Measurements from ENCODE around the gene EXPH5. TPM values are rescaled to one million over a fixed set of nuclear protein-coding genes. Genes with fewer than 3 reads are reported as not detected.

Gene EXPH5
- total and polyA plus RNA-seq, 9 of the 15 experiments (the other 6 are each of a cell fraction or from before 2014, with no cell fraction given), result 1.3 to 8.5 (median 4.8) TPM

DNA sequence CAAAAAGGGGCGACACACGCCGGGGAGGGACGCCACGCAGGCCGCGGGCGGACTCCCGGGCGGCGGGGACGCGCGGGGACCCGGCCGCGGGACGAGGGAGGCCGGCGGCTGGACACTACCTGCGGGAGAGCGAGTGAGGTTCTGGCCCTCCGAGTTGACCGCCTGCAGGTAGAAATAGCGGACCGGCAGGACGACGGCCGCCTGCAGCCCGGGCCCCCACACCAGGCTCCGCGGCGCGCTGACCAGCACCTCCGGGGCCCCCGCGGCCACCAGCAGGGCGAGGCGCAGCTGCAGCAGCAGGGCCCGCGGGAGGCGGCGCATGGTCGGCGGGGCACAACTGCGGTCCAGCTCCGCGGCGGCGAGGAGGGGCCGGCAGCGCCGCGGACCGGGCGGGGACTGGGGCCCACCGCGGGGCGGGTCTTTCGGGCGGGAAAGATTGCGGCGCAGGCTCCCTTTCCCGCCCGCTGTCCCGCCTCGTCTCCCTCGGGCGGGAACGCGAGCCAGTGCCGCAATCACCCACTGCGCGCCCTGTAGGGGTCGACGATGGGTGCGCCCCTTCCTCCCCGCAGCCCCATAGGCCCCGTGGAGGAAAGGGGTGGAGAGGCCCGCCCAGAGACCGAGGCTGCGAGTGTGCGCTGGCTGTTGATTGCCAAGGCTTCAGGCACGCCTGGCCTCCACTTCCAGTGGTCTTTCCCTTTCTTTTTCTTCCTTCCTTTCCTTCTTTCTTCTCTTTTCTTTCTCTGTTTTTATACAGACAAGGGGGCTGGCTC is 95.3 kb downstream of the EXPH5 start, which contains the start of gene POGLUT3 (continued):
- peak in 1 of 3 experiments; percentile 66; a peak in 1 of 6 replicates for TF ChIP-seq ZBTB11 (CRISPR knock-in tag; IDR thresholded peaks at IDR 0.05)
- no peak for TF ChIP-seq RBM34 (IDR thresholded peaks at IDR 0.05; ENCODE audit: borderline replicate concordance, insufficient read depth, low read length)
- TF ChIP-seq ZNF217 (CRISPR knock-in tag; IDR thresholded peaks at IDR 0.05), result 0 out of 2 replicates have a peak, but pooled peaks have one; percentile 85
- no peak for TF ChIP-seq ZNF75A (CRISPR knock-in tag; IDR thresholded peaks at IDR 0.05)
- 0 out of 2 replicates have a peak, but pooled peaks have one; percentile 34 for TF ChIP-seq SMARCE1 (IDR thresholded peaks at IDR 0.05)
- TF ChIP-seq NFATC3 (IDR thresholded peaks at IDR 0.05), result no peak
- no peak; the same call in 1 of the 2 replicates for TF ChIP-seq ILF3 (IDR thresholded peaks at IDR 0.05; ENCODE audit: borderline replicate concordance)
- no peak for TF ChIP-seq CHD1 (IDR thresholded peaks at IDR 0.05; ENCODE audit: low read length)
- no peak for TF ChIP-seq POLR3G (IDR thresholded peaks at IDR 0.05; ENCODE audit: extremely low read depth, insufficient read length, insufficient replicate concordance)
- no peak for TF ChIP-seq STAT5A (IDR thresholded peaks at IDR 0.05; ENCODE audit: borderline replicate concordance, low read length)
- no peak for TF ChIP-seq BRF2 (IDR thresholded peaks at IDR 0.05; ENCODE audit: borderline replicate concordance, insufficient read depth, insufficient read length)
- TF ChIP-seq ZBTB33 (CRISPR knock-in tag; IDR thresholded peaks at IDR 0.05), result peak; percentile 85
- no peak for TF ChIP-seq FOXM1 (IDR thresholded peaks at IDR 0.05; ENCODE audit: low read depth)
- peak; percentile 97 for TF ChIP-seq FOXM1 (CRISPR knock-in tag; IDR thresholded peaks at IDR 0.05; ENCODE audit: low read depth)
- TF ChIP-seq, protein P1, sequence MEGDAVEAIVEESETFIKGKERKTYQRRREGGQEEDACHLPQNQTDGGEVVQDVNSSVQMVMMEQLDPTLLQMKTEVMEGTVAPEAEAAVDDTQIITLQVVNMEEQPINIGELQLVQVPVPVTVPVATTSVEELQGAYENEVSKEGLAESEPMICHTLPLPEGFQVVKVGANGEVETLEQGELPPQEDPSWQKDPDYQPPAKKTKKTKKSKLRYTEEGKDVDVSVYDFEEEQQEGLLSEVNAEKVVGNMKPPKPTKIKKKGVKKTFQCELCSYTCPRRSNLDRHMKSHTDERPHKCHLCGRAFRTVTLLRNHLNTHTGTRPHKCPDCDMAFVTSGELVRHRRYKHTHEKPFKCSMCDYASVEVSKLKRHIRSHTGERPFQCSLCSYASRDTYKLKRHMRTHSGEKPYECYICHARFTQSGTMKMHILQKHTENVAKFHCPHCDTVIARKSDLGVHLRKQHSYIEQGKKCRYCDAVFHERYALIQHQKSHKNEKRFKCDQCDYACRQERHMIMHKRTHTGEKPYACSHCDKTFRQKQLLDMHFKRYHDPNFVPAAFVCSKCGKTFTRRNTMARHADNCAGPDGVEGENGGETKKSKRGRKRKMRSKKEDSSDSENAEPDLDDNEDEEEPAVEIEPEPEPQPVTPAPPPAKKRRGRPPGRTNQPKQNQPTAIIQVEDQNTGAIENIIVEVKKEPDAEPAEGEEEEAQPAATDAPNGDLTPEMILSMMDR (IDR thresholded peaks at IDR 0.05 in 2 of 3, conservative IDR thresholded peaks at IDR 0.05 in 1 of 3; ENCODE audit: insufficient read depth in 2 of 3, low read depth in 1 of 3, low read length in 3 of 3), result peak in 1 of 3 experiments; percentile 12; a peak in 1 of 6 replicates
- TF ChIP-seq HMGN3 (IDR thresholded peaks at IDR 0.05; ENCODE audit: borderline replicate concordance, extremely low read depth, insufficient read length, low read depth, low read length), result peak; percentile 45
- TF ChIP-seq ATF1 (CRISPR knock-in tag; IDR thresholded peaks at IDR 0.05), result no peak
- no peak for TF ChIP-seq ATF1 (tag; IDR thresholded peaks at IDR 0.05)
- no peak for TF ChIP-seq ELF4 (CRISPR knock-in tag; IDR thresholded peaks at IDR 0.05)
